GM19438 (cell line): Measurements from ENCODE around the gene FN3K.
"Not testable (repeated sequence)": the region's sequence is repeated elsewhere in the genome, so short reads cannot be mapped to it uniquely, and the experiment has no call there.

ENCODE experiments used
- ATAC-seq: cut with Tn5 transposase; IDR thresholded peaks from one replicate; pipeline ENCODE4 v1.9.1; 2021; ENCODE audit warnings: low read depth; ENCODE audit not compliant: unreplicated experiment

The FN3K gene

GRCh38 chr17:82736511-82737185, 1.2 kb downstream of the FN3K start:
- ATAC-seq: no peak

DNA sequence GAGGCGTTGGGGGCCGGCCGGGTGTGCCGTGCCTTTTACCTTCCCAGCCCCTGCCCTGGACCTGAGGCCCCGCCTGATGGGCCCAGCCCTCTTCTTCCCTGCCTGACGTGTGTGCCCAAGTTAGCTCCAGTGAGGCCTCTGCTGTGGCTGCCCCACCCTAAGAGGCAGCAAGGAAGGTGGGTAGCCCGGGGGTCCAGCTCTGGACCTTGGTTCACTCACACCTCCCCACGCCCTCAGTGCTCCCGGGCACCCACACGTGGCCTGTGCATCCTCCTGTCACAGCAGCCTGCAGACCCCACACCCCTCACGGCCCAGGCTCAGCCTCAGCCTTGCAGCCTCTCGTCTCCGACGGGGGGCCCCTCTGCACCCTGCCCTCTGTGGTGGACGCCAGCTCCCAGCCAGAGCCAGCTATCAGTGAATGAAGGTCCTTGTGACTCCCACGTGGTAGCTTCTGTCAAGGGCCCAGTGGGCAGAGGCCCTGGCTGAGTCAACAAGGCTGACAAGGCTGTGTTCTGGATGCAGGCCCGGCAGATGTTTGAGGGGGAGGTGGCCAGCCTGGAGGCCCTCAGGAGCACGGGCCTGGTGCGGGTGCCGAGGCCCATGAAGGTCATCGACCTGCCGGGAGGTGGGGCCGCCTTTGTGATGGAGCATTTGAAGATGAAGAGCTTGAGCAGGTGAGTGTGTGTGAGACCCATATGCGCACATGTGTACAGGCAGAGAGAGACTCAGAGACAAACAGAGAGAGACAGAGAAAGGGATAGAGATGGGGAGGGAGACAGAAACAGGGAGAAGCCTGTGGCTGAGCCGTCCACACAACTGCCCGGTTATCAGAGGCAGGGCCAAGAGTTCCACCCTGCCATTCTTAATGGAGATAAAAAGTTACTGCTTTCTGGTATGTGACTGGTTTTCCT, 2.8 kb downstream of the FN3K start:
- ATAC-seq: no peak

DNA sequence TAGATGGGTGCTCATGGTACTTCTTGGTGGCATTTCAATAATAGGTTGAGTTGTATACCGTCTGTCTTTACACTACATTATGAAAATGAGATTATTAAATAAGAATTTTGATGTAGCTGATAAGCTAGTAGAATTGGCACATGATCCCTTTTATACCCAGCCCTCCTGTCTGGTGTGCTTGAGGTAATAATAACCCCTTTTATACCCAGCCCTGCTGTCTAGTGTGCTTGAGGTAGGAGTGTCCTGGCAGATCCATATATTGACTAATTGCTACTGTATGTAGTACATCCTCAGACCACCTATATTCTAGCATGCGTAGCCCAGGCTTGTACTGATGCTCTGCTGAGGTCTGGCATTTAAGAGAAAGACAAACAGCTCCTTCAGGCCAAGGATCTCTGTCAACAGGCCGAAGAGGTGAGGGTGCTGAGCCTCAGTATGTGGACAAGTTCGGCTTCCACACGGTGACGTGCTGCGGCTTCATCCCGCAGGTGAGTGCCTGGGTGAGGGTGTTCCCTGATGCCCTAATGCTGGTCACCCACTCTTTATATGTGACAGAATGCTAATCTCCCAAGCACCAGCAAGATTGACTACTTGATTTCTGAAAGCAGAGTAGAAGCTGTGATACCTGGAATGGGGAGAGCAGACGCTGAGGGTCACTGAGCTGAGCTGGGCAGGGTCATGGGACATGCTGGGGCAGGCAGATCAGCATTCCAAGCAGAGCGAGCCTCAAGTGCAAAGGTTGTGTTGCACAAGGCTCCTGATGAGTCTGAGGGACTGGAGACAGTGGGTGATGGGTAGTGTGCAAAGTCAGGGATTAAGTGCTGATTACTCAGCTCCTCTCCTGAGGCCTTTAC, 5.7 kb downstream of the FN3K start:
- ATAC-seq: no peak

- no peak for ATAC-seq
Observed at GRCh38 chr17:82743344-82744219, 8.2 kb downstream of the FN3K start.

- not testable (repeated sequence) for ATAC-seq
Observed at GRCh38 chr17:82744736-82745135, 9.3 kb downstream of the FN3K start.

- no peak for ATAC-seq
Observed at GRCh38 chr17:82745524-82745923, 10.1 kb downstream of the FN3K start.

- ATAC-seq: no peak
Observed at GRCh38 chr17:82748756-82749155, 13.3 kb downstream of the FN3K start.

DNA sequence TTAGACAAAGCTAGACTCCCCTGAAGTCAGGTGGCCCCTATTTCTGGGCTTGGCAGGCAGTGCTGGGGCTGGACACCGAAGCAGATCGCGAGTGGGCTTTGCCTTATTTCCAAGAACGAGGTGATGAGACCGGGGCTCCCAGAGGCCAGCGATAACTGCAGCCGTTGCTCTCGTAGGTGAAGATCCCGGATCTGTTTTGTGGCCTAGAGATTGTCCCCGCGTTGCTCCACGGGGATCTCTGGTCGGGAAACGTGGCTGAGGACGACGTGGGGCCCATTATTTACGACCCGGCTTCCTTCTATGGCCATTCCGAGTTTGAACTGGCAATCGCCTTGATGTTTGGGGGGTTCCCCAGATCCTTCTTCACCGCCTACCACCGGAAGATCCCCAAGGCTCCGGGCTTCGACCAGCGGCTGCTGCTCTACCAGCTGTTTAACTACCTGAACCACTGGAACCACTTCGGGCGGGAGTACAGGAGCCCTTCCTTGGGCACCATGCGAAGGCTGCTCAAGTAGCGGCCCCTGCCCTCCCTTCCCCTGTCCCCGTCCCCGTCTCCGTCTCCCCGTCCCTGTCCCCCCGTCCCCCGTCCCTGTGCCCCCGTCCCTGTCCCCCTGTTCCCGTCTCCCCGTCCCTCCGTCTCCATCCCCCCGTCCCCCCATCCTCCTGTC, 15.0 kb downstream of the FN3K start:
- no peak for ATAC-seq

- no peak for ATAC-seq
Observed at GRCh38 chr17:82751171-82751570, 15.8 kb downstream of the FN3K start.

- ATAC-seq: peak; percentile 68
Observed at GRCh38 chr17:82751571-82752370, 16.4 kb downstream of the FN3K start, which contains the start of gene TBCD. Gene TBCD (plus strand): TSS chr17:82752065. CDS start chr17:82752194, 129 bp downstream.

GRCh38 chr17:82752371-82753200, 17.2 kb downstream of the FN3K start:
- ATAC-seq: no peak

GRCh38 chr17:82753201-82753464, 17.7 kb downstream of the FN3K start:
- no peak for ATAC-seq

DNA sequence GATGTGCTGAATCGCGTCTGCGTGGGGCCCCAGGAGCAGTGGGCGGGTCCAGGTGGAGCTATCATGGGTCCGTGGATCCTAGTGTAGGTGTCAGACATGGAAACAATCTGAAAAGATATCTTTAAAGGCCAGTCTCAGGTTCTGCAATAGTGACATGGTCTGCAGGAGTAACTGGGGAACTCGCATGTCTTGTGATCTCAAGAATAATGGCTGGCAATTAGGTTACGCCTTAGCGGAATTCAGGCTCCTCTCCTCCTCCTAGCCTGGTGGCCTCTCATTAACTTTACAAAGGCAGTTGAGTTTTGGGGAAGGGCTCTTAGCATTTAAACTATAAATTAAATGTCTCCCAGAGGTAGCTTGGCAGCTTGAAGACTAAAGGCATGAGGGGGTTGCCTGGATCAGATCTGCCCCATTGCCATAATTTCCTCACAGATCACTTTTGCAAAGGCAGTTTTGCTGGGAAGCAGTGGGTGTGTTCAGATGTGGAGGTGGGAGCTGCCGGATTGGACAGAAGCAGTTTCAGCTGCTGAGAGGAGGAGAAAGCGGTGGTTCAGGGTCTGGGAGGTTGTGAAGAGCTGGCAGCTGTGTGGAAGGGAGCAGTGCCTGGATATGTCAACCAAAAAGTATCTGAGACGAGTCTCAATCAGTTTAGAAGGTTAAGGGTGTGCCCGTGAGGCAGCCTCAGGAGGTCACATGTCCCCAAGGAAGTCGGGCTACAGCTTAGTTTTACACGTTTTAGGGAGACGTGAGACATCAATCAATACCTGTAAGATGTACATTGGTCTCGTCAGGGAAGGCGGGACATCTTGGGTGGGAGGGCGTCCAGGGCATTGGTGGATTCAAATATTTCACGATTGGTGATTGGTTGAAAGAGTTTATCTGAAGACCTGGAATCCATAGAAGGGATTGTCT, 19.1 kb downstream of the FN3K start:
- no peak for ATAC-seq

DNA sequence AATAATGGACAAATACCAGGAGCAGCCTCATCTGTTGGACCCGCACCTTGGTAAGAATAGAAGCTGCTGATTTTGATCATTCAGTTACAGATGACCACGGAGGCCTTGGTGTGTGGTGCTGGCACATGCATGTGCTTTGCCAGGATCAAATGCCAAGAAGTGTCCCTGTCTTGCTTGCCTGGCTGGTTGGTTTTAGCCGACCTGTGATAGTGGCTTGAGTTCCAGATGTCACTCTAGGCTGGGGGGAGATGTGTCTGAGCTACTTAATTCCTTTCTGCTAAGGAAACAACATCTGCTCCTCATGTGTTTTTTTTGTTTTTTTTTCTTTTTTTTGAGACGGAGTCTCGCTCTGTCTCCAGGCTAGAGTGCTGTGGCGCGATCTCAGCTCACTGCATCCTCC, 20.8 kb downstream of the FN3K start:
- no peak for ATAC-seq

- ATAC-seq: no peak
Observed at GRCh38 chr17:82765371-82765770, 30.0 kb downstream of the FN3K start.

DNA sequence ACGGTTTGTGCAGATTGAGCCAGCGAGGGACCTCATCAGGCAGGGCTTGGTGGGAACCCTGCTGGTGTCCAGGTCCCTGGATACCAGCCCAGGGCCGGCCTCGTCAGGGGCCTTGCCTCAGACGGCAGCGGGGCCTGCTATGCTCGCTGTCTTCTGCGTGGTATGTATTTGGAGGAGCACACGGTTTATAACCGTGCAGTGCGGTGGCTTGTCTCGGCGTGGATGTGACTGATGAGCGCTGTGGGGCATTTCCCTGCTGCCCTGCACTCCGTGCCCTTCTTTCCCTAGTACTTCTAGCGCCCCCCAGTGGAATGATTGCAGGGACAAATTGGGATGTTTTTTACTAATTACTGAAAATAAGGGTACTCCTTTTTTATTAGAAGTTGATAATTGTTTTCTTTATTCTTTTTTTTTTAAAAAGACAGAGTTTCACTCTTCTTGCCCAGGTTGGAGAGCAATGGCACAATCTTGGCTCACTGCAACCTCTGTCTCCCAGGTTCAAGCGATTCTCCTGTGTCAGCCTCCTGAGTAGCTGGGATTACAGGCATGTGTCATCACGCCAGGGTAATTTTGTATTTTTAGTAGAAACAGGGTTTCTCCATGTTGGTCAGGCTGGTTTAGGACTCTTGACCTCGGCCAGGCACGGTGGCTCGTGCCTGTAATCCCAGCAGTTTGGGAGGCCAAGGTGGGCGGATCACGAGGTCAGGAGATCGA, 31.8 kb downstream of the FN3K start:
- no peak for ATAC-seq
